Fibroblast of lung (primary cell): ENCODE data around the gene PPP3R1. TPM values are rescaled to one million over a fixed set of nuclear protein-coding genes. Genes with fewer than 3 reads are reported as not detected.
A peak's percentile ranks its signal among the peaks of the same experiment; 100 is the strongest.

Source experiments
- DNase-seq, 2 donors: peaks; one replicate each; pipeline versions ENCODE4 v3.0.0 to v3.0.0-alpha.2; 2010; ENCODE audit warnings: low read depth in 2 of 2
- H2AFZ ChIP-seq: 2 replicates; pipeline ENCODE4 v1.5.1; 2012; ENCODE audit warnings: low read length, control low read depth, inconsistent platforms
- H3K27ac ChIP-seq: 2 replicates; pipeline ENCODE4 v1.5.1; 2011; ENCODE audit warnings: low read length, control low read depth; ENCODE audit not compliant: insufficient read depth
- H3K27me3 ChIP-seq: 2 replicates; pipeline ENCODE4 v1.5.1; 2011; ENCODE audit warnings: mild to moderate bottlenecking, low read length; ENCODE audit not compliant: control insufficient read depth, insufficient read depth
- H3K36me3 ChIP-seq: 2 replicates; pipeline ENCODE4 v1.5.1; 2011; ENCODE audit warnings: low read length; ENCODE audit not compliant: control insufficient read depth, insufficient read depth
- H3K4me1 ChIP-seq: 2 replicates; pipeline ENCODE4 v1.5.1; 2011; ENCODE audit warnings: low read length; ENCODE audit not compliant: control insufficient read depth, insufficient read depth; ENCODE audit errors: extremely low read depth
- H3K4me2 ChIP-seq: 2 replicates; pipeline ENCODE4 v1.5.1; 2011; ENCODE audit warnings: low read length, control low read depth; ENCODE audit not compliant: insufficient read depth; ENCODE audit errors: extremely low read depth
- H3K4me3 ChIP-seq, 4 experiments: fragments of 200-600 bp in 1 of 4; sonication (generic) in 1 of 4; replicated peaks in 1 of 4; 2 replicates each; pipeline ENCODE4 v1.5.1; 2011 to 2016; ENCODE audit warnings: low read length in 4 of 4, low read depth in 3 of 4, mild to moderate bottlenecking in 3 of 4, control low read depth in 2 of 4, inconsistent platforms in 1 of 4, mixed read lengths in 1 of 4; ENCODE audit not compliant: insufficient read depth in 1 of 4; ENCODE audit errors: control extremely low read depth in 1 of 4
- H3K79me2 ChIP-seq: 2 replicates; pipeline ENCODE4 v1.5.1; 2012; ENCODE audit warnings: mild to moderate bottlenecking, low read length, inconsistent platforms; ENCODE audit not compliant: control insufficient read depth, insufficient read depth
- H3K9ac ChIP-seq: 2 replicates; pipeline ENCODE4 v1.5.1; 2011; ENCODE audit warnings: mild to moderate bottlenecking, low read length, control low read depth; ENCODE audit not compliant: insufficient read depth
- H3K9me3 ChIP-seq: 2 replicates; pipeline ENCODE4 v1.5.1; 2012; ENCODE audit warnings: low read depth, low read length; ENCODE audit not compliant: control insufficient read depth, insufficient read depth
- H4K20me1 ChIP-seq: 2 replicates; pipeline ENCODE4 v1.5.1; 2011; ENCODE audit warnings: low read length; ENCODE audit not compliant: control insufficient read depth, insufficient read depth; ENCODE audit errors: extremely low read depth
- CTCF ChIP-seq, 2 donors: IDR thresholded peaks in 1 of 2; conservative IDR thresholded peaks in 1 of 2; 1 replicate in 1 of 2; 2 replicates in 1 of 2; pipeline ENCODE4 v1.5.1; 2011 to 2012; ENCODE audit warnings: low read length in 2 of 2, control low read depth in 1 of 2, inconsistent platforms in 1 of 2, low read depth in 1 of 2, mild to moderate bottlenecking in 1 of 2
- EZH2 ChIP-seq: IDR thresholded peaks from 2 replicates; pipeline ENCODE4 v1.5.1; 2012; ENCODE audit warnings: low read length, control low read depth, mild to moderate bottlenecking; ENCODE audit errors: missing control alignments
- polyA plus RNA-seq, 2 donors: library from polyadenylated mRNA; depleted of rRNA in 1 of 2; stranded (reverse) in 1 of 2; unstranded in 1 of 2; fragments of >200 nt; gene quantifications; 2 replicates each; pipeline ENCODE4 v1.2.1, GENCODE V29; 2011 to 2012; ENCODE audit warnings: missing spikeins in 1 of 2
- total RNA-seq: library from RNA; depleted of rRNA; stranded (reverse); fragments of >200 nt; gene quantifications from 2 replicates; pipeline ENCODE4 v1.2.1, GENCODE V29; 2014

The PPP3R1 gene
- total and polyA plus RNA-seq, 2 donors (not counting 1 experiment from before 2014, with no cell fraction given), result 22.8 to 51.3 TPM

- TF ChIP-seq CTCF (conservative IDR thresholded peaks at IDR 0.05 in 1 of 2, IDR thresholded peaks at IDR 0.05 in 1 of 2; ENCODE audit: low read depth in 1 of 2, low read length in 2 of 2), result no peak
- TF ChIP-seq EZH2, result no peak
- Histone ChIP-seq H3K9ac (no peak overlapping the region), H3K4me1 (peaks cover 13% of the 10 kb centered on the region), H3K27me3 (no peaks in the 10 kb centered on the region), H3K4me3 (no peak overlapping the region), H4K20me1 (no peaks in the 10 kb centered on the region), H3K9me3 (no peaks in the 10 kb centered on the region), H3K27ac (peak overlapping the region; percentile 45), H3K4me2 (peak overlapping the region; percentile 27), H3K36me3 (no peaks in the 10 kb centered on the region), H3K79me2 (peaks cover 65% of the 10 kb centered on the region), H2AFZ (no peak overlapping the region)
- peak; percentile 75 to 94 for DNase-seq
Measured at GRCh38 chr2:68190991-68191731, 61.2 kb downstream of the PPP3R1 start.

GRCh38 chr2:68189991-68190784, 62.1 kb downstream of the PPP3R1 start:
- Histone ChIP-seq H3K4me2 (peak overlapping the region; percentile 13), H3K4me3 (no peak overlapping the region), H3K9me3 (no peaks in the 10 kb centered on the region), H3K27me3 (no peaks in the 10 kb centered on the region), H3K36me3 (no peaks in the 10 kb centered on the region), H4K20me1 (no peaks in the 10 kb centered on the region), H3K27ac (peak overlapping the region; percentile 7), H3K4me1 (peaks cover 11% of the 10 kb centered on the region), H3K9ac (no peak overlapping the region), H3K79me2 (peaks cover 61% of the 10 kb centered on the region), H2AFZ (no peak overlapping the region)
- no peak for TF ChIP-seq CTCF (conservative IDR thresholded peaks at IDR 0.05 in 1 of 2, IDR thresholded peaks at IDR 0.05 in 1 of 2; ENCODE audit: low read depth in 1 of 2, low read length in 2 of 2)
- TF ChIP-seq EZH2, result no peak
- no peak for DNase-seq

GRCh38 chr2:68188831-68189230, 63.5 kb downstream of the PPP3R1 start:
- no peak for TF ChIP-seq EZH2
- no peak for TF ChIP-seq CTCF (conservative IDR thresholded peaks at IDR 0.05 in 1 of 2, IDR thresholded peaks at IDR 0.05 in 1 of 2; ENCODE audit: low read depth in 1 of 2, low read length in 2 of 2)
- no peaks in the 10 kb centered on the region for H3K36me3 ChIP-seq
- H3K4me1 ChIP-seq, result peaks cover 10% of the 10 kb centered on the region
- no peak for DNase-seq
- peaks cover 54% of the 10 kb centered on the region for H3K79me2 ChIP-seq
- no peaks in the 10 kb centered on the region for H3K27me3 ChIP-seq
- H3K4me2 ChIP-seq, result no peak overlapping the region
- H3K27ac ChIP-seq, result no peak overlapping the region
- H3K9me3 ChIP-seq, result no peaks in the 10 kb centered on the region
- H3K4me3 ChIP-seq, result no peak overlapping the region
- H4K20me1 ChIP-seq, result no peaks in the 10 kb centered on the region
- no peak overlapping the region for H3K9ac ChIP-seq
- no peak overlapping the region for H2AFZ ChIP-seq
